HPDE6-E6E7 (cell line): ENCODE data around the gene NFATC4.
"Not testable (repeated sequence)": the region's sequence is repeated elsewhere in the genome, so short reads cannot be mapped to it uniquely, and the experiment has no call there.

Experiments
- DNase-seq: peaks from one replicate; pipeline ENCODE4 v3.0.0; 2011; ENCODE audit warnings: missing footprints; ENCODE audit errors: extremely low spot score

The NFATC4 gene

DNA sequence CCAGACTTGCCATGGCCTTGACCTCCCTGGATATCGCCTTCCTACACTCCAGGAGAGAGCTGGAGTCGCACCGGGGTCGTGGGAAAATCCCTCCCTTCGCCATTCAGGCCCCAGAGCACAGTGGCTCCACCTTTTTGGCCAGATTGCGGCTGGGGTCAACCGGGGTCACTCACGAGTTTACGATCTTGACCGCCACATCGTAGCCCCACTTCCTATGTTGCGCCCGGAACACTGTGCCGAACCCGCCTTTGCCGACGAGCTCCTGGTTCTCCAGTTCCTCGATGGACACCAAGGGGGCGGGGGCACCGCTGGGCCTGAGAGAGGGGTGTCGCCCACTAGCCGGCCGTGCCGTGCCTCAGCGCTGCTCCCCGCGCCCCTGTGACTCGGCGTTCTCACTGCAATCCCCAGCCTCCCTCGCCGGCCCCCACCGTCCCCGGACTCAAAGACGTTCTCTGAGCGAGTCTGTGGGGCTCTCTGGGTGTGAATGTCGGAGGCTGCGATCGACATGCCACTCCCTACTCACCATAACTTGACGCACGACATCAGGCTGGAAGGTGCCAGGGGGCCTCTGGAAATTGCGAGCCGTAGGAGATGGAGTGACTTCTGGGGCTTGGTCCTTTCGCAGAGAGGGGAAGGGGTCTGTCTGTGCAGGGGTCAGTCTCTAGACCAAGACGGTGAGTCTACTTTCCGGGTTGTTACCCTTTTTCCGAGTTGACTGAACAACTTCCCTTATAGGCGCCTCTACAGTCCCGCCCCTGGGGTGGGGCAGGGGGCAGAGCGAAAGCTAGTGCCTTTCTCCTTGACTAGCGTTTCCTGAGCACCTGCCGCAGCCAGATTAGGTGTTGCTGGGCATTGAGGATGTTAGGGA lies 28.5 kb upstream of the NFATC4 start, which contains the start of gene RIPK3:
Gene RIPK3, minus strand, starts transcription at position 708 of the 868 bp plus-strand sequence. Its CDS starts 165 bp downstream, at position 543.
- DNase-seq = no peak

DNA sequence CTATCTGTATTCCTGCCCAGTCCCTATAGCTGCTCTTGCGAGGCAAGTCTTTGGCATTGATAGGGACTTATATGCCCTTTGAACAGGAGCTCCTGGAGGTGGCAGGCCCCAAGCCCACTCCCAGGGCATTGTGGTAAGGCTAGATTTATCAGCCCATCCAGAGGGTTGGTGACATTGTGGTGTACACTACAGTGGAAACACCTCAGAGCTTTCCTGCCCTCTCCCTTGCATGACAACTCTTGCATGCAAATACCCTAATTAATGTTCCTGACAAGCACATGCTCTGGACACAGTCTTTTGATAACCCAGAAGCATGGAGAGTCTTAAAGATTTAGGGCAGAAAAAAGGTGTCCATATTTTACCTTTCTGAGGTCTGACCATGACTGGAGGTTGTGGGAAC lies 27.4 kb upstream of the NFATC4 start:
- DNase-seq = no peak

DNA sequence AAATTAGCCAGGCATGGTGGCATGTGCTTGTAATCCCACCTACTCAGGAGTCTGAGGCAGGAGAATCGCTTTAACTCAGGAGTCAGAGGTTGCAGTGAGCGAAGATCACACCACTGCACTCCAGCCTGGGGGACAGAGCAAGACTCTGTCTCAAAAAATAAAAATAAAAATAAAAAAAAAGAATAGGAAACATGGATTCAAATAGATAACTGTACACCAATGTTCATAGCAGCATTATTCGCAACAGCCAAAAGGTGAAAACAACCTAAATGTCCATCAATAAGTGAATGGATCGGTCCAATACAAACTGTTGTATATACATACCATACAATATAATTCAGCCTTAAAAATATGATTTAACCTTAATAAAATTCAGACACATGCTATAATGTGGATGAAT lies 25.1 kb upstream of the NFATC4 start:
- DNase-seq = no peak

DNA sequence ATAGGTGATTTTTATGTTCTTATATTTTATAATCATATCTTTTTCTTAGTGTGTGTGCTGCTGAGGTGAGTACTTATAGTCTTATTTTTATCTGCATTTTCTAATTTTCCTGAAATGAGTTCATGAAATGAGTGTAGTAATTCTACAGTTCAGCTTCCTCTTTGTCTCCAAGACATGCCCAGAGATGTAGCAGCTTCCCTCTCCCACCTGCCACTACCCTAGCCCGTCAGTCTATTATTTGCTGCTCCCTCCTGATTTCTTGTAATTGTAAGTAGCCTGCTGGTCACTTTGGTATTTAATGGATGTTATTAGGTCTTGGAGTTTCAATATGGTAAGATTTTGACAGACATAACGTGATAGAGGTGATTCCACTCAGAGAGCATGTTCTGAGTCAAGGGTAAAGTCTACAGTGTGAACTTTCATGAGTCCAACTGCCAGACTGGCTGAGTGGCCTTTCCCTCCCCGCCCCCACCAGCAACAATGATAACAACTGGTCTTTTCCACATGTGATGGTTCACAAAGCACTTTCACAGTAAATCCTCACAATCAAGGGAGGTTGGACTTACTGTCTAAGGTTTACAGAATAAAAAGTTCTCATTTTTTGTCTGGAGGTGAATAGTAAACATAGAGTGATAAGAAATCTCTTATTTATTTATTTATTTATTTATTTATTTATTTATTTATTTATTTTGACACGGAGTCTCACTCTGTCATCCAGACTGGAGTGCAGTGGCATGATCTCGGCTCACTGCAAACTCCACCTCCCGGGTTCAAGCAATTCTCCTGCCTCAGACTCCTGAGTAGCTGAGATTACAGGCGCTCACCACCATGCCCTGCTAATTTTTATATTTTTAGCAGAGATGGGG lies 24.0 kb upstream of the NFATC4 start:
- DNase-seq = no peak

DNA sequence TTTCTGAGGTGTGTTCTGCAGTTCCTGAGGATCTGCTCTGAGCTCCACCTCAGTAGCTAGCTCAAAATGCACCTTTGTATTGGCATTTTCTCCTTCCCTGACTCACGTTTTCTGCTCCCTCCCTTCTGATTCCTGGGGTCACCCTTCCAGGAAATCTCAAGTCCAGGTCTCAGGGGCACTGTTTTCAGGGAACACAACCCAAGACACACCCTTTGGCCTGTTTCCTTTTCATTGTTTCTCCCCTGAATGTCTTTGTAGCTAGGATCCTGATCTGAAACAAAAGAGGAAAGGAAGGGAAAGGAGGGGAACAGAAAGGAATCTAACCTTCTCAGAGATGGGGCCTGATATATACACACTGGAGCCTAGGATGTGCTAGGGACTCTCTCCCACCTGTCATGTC lies 20.9 kb upstream of the NFATC4 start:
- DNase-seq = no peak

DNA sequence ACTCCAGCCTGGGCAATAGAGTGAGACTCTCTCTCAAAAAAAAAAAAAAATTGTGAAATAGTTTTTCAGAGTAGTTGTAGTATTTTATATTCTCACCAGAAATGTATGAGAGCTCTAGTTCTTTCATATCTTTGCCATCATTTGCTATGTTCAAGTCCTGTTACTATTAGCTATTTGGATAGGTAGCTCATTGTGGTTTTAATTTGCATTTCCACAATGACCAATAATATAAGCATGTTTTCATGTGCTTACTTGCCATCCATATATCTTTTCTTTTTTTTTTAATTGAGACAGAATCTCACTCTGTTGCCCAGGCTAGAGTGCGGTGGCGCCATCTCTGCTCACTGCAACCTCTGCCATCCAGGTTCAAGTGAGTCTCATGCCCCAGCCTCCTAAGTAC lies 19.8 kb upstream of the NFATC4 start:
- DNase-seq = no peak

DNA sequence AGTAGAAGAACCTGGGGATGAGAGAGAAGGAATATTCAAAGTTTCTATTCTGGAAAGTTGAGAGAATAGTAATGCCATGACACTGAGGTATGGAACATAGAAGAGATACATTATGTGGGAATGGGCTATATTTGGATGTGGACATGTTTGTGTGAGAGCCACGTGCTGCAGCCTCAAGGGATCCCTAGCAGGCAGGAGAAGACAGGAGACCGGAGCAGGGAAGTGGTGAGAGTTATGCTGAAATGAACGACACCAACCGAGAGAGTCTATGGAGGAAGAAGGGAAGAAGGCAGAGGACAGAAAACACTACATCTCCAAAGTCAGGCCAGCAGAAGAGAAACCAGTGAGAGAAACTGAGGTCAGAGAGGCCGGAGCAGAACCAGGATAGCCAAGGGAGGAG lies 18.2 kb upstream of the NFATC4 start:
- no peak for DNase-seq

DNA sequence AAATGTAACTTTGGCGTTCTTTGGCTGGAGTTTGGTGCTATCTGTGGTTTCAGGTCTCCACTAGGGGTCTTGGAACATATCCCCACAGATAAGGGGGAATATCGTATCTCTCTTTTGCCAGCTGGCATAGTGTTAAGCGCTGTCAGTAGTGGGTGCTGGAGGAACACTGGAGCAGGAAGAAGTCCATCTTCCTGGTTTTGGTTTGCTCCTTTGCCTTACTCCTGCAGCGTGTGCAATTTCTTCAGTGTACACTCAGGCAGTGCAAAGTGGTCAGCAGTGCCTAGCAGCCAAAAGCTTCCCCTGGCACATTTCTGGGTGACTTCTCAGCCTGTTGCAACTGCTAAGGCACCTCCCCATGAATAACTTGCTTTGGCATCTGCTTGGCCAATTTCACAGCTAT lies 16.5 kb upstream of the NFATC4 start:
- DNase-seq = no peak

DNA sequence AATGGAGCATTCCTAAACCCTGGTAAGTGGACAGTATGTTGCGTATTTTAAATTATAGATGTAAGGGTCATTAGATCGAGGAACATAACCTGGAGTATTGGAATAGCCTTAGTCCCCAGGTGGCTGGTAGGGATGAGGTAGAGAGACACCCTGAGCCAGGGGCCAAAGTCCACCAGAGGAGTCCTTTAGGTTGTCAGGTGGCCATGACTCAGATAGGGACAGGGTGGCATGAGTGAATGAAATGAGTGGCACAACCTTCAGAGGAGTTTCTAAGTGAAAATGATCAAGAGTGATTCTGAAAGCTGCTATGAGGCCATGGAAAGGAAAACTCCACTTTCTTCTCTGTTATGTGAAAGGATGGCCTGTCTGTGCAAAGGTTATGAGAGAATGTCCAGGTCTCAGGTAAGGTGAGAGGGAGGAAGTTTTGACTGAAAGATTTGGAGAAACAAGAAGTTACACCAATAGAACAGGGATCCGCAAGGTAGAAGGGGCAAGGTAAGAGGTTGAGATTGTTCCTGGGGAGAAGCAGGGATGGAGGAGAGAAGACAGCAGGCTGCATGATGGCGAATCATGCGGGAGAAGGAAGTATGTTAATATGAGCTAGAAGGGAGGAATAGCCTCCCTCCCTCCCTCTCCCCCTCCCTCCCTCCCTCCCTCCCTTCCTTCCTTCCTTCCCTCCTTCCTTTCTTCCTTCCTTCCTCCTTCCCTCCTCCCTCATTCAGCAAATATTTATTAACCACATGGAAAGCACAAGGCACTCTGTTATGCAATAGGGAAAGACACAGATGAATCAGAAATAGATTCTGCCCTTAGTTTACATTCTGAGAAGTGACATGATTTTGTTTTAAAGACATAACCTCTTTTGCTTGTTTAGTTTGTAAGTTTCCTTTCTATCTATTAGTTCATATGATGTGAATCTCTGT lies 14.2 kb upstream of the NFATC4 start:
- DNase-seq = no peak

DNA sequence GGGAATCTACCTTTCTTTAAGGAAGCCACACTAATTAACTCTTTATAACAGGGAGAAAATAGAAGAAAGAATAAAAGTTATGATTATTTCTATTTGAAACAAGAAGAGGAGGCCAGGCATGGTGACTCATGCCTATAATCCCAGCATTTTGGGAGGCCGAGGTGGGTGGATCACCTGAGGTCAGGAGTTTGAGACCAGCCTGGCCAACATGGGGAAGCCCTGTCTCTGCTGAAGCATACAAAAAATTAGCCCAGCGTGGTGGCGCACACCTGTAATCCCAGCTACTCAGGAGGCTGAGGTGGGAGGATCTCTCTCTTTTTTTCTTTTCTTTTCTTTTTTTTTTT lies 13.5 kb upstream of the NFATC4 start:
- DNase-seq = not testable (repeated sequence)

DNA sequence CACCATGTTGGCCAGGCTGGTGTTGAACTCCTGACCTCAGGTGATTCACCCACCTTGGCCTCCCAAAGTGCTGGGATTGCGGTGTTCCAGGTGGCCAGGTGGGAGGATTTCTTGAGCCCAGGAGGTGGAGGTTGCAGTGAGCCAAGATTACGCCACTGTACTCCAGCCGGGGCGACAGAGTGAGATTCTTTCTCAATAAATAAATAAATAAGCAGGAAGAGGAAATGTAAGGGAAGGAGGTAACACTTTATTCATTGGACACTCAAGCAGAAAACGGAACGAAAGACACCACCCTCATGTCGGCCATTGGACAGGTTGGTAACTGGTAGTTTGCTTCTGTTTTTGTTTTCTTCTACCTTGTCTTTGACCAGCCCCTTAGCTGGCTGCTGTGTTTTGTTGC lies 13.0 kb upstream of the NFATC4 start:
- DNase-seq = no peak

DNA sequence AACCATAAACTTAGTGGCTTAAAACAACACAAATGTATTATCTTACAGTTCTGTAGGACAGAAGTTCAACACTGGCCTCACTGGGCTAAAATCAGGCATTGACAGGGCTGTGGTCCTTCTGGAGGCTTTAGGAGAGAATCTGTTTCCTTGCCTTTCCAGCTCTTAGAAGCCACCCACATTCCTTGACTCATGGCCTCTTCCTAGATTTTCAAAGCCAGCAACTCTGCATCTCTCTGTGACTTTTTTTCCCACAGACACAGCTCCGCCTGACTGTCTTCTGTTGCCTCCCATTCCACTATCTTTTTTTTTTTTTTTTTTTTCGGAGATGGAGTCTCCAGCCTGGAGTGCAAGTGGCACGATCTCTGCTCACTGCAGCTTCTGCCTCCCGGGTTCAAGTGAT lies 11.8 kb upstream of the NFATC4 start:
- DNase-seq = no peak

DNA sequence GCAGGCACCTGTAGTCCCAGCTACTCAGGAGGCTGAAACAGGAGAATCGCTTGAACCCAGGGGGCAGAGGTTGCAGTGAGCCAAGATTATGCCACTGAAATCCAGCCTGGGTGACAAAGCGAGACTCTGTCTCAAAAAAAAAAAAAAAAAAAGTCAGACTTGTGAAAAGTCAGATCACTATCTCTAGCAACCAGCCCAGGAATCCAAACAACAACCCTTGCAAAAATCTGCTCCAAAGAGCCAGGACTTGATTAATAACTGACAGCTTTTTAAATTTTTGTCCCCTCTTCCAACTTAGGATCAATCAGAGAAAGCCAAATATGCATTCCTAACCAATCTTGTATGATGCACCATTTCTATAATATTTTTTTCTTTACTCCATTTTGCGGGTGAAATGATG lies 7.7 kb upstream of the NFATC4 start:
- no peak for DNase-seq

DNA sequence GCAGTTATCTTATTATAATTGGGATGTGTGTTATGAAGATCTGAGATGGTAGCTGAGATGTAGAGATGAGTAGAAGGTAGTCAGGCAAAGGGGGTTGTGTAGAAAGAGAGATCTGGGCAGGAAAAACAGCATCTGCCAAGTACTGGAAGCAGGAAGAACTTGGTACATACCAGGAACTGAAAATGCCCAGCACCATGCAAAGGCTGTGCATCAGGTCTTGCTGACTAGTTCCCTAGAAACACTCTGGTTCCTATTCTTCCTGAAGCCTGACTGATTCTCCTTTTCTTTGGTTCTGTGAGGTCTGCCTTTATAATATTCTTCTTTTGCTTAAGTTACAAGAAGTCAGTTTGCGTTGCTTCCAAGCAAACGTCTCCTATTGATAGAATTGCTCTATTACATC lies 6.7 kb upstream of the NFATC4 start:
- DNase-seq = no peak

DNA sequence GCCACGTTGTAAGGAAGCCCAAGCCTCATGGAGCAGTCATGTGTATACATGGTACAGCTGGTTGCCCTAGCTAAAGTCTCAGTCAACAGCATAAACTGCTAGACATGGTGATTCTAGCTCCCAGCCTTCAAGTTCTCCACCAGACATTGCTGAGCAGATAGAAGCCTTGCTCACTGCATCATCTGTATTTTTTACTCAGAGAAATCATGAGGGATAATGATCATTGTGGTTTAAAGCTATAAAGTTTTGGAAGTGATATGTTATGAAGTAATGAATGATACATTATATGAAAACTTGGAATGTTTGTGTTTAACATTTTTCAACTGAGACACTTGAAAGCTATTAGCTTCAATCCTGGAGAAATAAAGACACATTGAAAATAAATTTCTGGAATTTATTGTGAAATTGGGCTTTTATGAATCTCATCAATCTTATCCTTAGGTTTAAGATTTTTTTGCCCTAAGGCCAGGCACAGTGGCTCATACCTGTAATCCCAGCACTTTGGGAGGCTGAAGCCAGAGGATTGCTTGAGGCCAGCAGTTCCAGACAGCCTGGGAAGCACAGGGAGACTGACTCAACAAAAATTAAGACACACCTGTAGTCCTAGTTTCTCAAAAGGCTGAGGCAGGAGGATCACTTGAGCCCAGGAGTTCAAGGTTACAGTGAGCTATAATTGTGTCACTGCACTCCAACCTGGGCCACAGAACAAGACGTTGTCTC lies 5.6 kb upstream of the NFATC4 start:
- no peak for DNase-seq

DNA sequence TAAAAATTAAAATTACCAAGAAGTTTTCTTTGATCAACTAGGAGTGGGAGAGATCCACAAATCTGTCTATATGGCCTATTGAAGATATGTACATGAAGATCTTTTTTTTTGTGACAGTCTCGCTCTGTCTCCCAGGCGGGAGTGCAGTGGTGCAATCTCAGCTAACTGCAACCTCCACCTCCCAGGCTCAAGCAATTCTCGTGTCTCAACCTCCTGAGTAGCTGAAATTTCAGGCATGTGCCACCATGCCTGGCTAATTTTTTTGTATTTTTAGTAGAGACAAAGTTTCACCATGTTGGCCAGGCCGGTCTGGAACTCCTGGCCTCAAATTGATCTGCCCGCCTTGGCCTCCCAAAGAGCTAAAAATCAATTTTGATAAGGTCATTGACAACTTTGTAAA lies 4.6 kb upstream of the NFATC4 start:
- no peak for DNase-seq

DNA sequence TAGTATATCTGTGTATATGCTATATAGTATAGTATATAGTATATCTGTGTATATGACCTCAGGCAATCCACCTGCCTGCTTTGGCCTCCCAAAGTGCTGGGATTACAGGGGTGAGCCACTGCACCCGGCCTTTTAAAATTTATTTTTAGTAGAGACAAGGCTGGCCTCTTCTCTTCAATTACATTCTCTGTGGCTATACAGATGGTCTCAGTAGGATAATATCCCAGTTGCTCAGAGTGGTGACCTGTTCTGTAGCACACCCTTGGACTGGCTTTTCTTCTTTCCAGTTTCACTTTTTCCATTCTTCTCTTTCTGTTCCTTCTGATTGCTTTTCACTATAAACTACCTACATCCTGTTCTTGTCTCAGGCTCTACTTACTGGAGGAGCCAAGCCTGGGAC lies 3.1 kb upstream of the NFATC4 start:
- no peak for DNase-seq

DNA sequence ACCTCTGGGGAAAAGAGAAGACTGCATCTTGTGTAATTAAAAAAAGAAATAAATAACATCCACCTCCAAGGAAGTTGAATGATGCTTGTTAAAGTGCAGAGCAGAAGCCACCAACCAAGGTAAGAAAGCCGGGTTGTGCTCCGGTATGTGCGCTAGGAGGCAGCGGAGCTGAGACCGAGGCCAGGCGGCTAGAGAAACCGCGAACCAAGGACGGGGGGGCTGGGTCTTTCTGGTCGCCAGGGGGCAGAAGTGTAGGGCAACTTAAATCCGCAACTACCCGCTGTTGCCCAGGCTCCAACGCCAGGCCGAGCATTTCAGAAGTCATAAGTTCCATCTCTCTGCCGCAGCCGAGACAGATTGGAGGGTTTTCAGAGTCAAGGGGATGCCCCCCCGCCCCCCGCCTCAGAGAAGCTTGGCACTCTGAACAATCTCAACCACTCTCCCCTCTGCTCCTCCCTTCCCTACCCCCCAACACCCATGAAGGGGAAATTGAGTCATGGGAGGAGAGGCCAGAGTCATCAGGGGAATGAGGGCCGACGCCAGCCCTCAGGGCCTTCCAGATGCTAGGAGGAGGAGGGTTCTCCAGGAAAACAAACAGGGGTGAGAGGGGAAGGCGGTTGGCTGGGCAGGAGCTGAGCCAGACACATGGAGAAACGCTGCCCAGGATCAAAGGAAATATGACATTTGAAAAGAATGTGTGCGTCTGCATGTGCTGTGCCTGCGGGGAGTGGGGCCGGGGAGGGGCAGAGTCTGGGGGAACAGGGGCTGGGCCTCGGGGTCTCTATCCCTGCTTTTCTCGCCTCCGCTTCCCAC lies 2.2 kb upstream of the NFATC4 start:
- DNase-seq = peak; percentile 84

DNA sequence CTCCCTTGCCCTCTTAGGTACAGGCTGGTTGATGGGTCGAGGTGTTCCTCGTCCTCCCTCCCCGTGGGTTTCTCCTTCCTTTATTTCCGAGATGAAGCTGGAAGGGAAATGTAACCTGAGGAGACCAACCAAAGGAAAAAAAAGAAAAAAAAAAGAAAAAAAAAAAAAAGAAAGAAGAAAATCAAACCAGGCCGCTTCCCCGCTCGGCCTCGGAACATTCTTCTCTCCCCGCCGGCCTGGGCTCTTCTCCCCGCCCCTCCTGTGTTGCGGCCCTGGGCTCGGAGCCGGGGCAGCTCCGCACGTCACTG lies 1.6 kb upstream of the NFATC4 start:
- DNase-seq = no peak

DNA sequence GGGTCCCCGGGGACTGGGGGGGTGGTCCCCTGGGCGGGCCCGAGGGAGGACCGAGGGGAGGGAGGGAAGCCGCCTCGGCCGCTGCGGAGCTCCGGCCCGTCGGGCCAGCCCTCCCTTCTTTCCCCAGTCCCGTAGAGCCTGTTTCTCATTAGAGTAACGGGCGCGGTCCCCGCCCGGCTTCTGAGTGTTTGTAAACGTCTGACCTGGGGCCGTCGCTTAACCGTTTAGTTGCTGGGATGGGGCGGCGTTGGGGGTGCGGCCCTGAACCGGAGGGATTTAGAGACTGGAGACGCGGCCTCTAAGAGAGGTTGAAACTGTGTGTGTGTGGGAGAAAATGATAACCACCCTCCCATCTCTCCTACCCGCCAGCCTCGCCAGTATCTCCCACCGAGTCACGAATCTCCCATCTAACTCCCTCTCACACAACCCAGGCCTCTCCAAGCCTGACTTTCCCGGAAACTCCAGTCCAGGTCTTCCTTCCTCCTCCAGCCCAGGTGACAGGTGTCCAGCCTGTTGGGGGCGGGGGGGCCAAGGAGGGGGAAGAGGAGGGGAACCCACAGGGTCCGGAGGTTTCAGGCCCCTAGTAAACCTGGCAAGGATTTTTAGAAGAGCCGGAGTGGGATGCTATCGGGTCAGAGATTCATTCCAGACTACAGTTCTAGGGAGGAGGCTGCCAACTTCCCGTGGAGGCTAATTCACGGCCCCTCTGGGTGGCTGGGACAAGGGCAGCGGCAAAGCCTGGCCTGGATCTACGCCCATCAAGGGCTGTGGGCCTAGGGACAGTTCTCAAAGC lies 1.1 kb upstream of the NFATC4 start:
- peak; percentile 86 for DNase-seq
